Natural killer cell (primary cell): ENCODE results near the gene RAB27A. TPM values are rescaled to one million over a fixed set of nuclear protein-coding genes. Genes with fewer than 3 reads are reported as not detected.
"Not testable (repeated sequence)": the region's sequence is repeated elsewhere in the genome, so short reads cannot be mapped to it uniquely, and the experiment has no call there.

ENCODE experiments used
- ATAC-seq, 3 donors: fragments of 150-1000 bp in 2 of 3; fragments of 200-7000 bp in 1 of 3; cut with Tn5 transposase; 1 replicate in 1 of 3; 2 replicates in 2 of 3; pipeline ENCODE4 v1.10.0; 2021; ENCODE audit warnings: mild to moderate bottlenecking in 2 of 3, moderate library complexity in 2 of 3
- DNase-seq, 2 donors: peaks; one replicate each; pipeline versions ENCODE4 v3.0.0 to v3.0.0-alpha.2; 2013 to 2021; ENCODE audit warnings: mixed read lengths in 1 of 2
- H3K27ac ChIP-seq: one replicate; pipeline ENCODE4 v1.5.1; 2013; ENCODE audit warnings: mild to moderate bottlenecking, low read length
- H3K27me3 ChIP-seq: one replicate; pipeline ENCODE4 v1.6.1; 2013; ENCODE audit warnings: low read length; ENCODE audit not compliant: control insufficient read depth, insufficient read depth
- H3K36me3 ChIP-seq: one replicate; pipeline ENCODE4 v1.6.1; 2013; ENCODE audit warnings: low read length; ENCODE audit not compliant: control insufficient read depth, insufficient read depth
- H3K4me1 ChIP-seq: one replicate; pipeline ENCODE4 v1.6.1; 2013; ENCODE audit warnings: low read length; ENCODE audit not compliant: control insufficient read depth, insufficient read depth
- H3K4me3 ChIP-seq: one replicate; pipeline ENCODE4 v1.5.1; 2013; ENCODE audit warnings: low read length
- H3K9me3 ChIP-seq: one replicate; pipeline ENCODE4 v1.6.1; 2013; ENCODE audit warnings: low read length; ENCODE audit not compliant: control insufficient read depth, insufficient read depth
- H3K27ac Mint-ChIP-seq, 2 donors: one replicate each; pipeline ENCODE4 v1.8.0; 2022; ENCODE audit warnings: mild to moderate bottlenecking in 2 of 2, mixed read lengths in 2 of 2, moderate library complexity in 1 of 2
- H3K27me3 Mint-ChIP-seq, 2 donors: one replicate each; pipeline ENCODE4 v1.8.0; 2022; ENCODE audit warnings: low read depth in 2 of 2, mixed read lengths in 2 of 2
- H3K36me3 Mint-ChIP-seq: one replicate; pipeline ENCODE4 v1.8.0; 2022; ENCODE audit warnings: mixed read lengths
- H3K4me1 Mint-ChIP-seq, 2 donors: one replicate each; pipeline ENCODE4 v1.8.0; 2022; ENCODE audit warnings: mixed read lengths in 2 of 2
- H3K4me3 Mint-ChIP-seq: one replicate; pipeline ENCODE4 v1.8.0; 2022; ENCODE audit warnings: mild to moderate bottlenecking, moderate library complexity, mixed read lengths
- H3K9me3 Mint-ChIP-seq, 2 donors: one replicate each; pipeline ENCODE4 v1.8.0; 2022; ENCODE audit warnings: mixed read lengths in 2 of 2
- WGBS: methylation state at CpG from one replicate; pipeline ENCODE4 v1.1.7; 2013; ENCODE audit warnings: missing lambda C conversion rate; ENCODE audit not compliant: insufficient coverage; 5-methylcytosine and 5-hydroxymethylcytosine counted together
- intact Hi-C: fragments of 100-400 bp; cut with micrococcal nuclease; formaldehyde crosslinking; loops from one replicate; pipeline ENCODE4 v1.14.2; 2022
- total RNA-seq, 4 donors: library from RNA; stranded (reverse); fragments of 120-200 nt in 1 of 4; gene quantifications; one replicate each; pipeline versions ENCODE4 v1.2.3 to v1.2.4, GENCODE V29; 2013 to 2022
- TF ChIP-seq, protein P1 (sequence below): fragments of 200-600 bp; IDR thresholded peaks from one replicate; pipeline ENCODE4 v1.8.0; 2022; ENCODE audit warnings: antibody characterized with exemption

Gene RAB27A
- total RNA-seq, 3 donors from 2014 or later (not counting 1 experiment from before 2014, with no cell fraction given), result 90.0 to 111 (median 98.1) TPM

- Mint-ChIP-seq H3K9me3 (no peaks in the 10 kb centered on the region), H3K4me1 (peaks cover 64% of the 10 kb centered on the region in 2 donors), H3K27ac (peak overlapping the region; percentile 93 to 99), H3K27me3 (no peaks in the 10 kb centered on the region), H3K36me3 (no peaks in the 10 kb centered on the region), H3K4me3 (peak overlapping the region; percentile 92)
- ATAC-seq, result no peak
- peak in 1 of 2 donors; percentile 22 for DNase-seq
- TF ChIP-seq, protein P1, sequence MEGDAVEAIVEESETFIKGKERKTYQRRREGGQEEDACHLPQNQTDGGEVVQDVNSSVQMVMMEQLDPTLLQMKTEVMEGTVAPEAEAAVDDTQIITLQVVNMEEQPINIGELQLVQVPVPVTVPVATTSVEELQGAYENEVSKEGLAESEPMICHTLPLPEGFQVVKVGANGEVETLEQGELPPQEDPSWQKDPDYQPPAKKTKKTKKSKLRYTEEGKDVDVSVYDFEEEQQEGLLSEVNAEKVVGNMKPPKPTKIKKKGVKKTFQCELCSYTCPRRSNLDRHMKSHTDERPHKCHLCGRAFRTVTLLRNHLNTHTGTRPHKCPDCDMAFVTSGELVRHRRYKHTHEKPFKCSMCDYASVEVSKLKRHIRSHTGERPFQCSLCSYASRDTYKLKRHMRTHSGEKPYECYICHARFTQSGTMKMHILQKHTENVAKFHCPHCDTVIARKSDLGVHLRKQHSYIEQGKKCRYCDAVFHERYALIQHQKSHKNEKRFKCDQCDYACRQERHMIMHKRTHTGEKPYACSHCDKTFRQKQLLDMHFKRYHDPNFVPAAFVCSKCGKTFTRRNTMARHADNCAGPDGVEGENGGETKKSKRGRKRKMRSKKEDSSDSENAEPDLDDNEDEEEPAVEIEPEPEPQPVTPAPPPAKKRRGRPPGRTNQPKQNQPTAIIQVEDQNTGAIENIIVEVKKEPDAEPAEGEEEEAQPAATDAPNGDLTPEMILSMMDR, result no peak
- H3K4me1 ChIP-seq, result peaks cover 36% of the 10 kb centered on the region
- 89% methylated on average over 6 of the region's 8 CpGs for WGBS
- no peaks in the 10 kb centered on the region for H3K27me3 ChIP-seq
- peak overlapping the region; percentile 91 for H3K27ac ChIP-seq
- H3K36me3 ChIP-seq, result no peaks in the 10 kb centered on the region
- H3K4me3 ChIP-seq, result peak overlapping the region; percentile 80
- intact Hi-C loops, result loop anchor here (10.0 kb wide), 1 partner anchor 117 kb away; the partner anchor contains the start of genes CCPG1 and PIERCE2
- H3K9me3 ChIP-seq, result no peaks in the 10 kb centered on the region
These were observed 1.5 kb downstream of the RAB27A start for GRCh38 chr15:55288006-55288717.

- not testable (repeated sequence) for H3K4me3 ChIP-seq, H3K27ac ChIP-seq, H3K9me3 ChIP-seq, H3K36me3 Mint-ChIP-seq, H3K27me3 Mint-ChIP-seq, H3K9me3 Mint-ChIP-seq, H3K36me3 ChIP-seq, H3K27me3 ChIP-seq, ATAC-seq
- WGBS, result 94% methylated on average over 10 of the region's 10 CpGs
- peak in 1 of 2 donors; percentile 27 for DNase-seq
- intact Hi-C loops, result loop anchor here (1.0 to 10.0 kb wide), 2 partner anchors 39 to 118 kb away; partner anchors contain the start of genes CCPG1 and PIERCE2
- peaks cover 51% of the 10 kb centered on the region for H3K4me1 ChIP-seq
- Mint-ChIP-seq H3K4me3 (peak overlapping the region; percentile 92), H3K4me1 (peaks cover 79% of the 10 kb centered on the region in 2 donors), H3K27ac (peak overlapping the region; percentile 93 to 99)
These were observed 3.0 kb downstream of the RAB27A start for GRCh38 chr15:55286442-55287189.

- Mint-ChIP-seq H3K4me3 (peak overlapping the region; percentile 61), H3K9me3 (no peaks in the 10 kb centered on the region), H3K36me3 (no peaks in the 10 kb centered on the region), H3K27ac (peak overlapping the region; percentile 93 to 99), H3K4me1 (peaks cover 96 to 97% of the 10 kb centered on the region in 2 donors), H3K27me3 (no peaks in the 10 kb centered on the region)
- WGBS, result 59% methylated on average over 1 of the region's 1 CpG
- TF ChIP-seq, protein P1, result no peak
- H3K36me3 ChIP-seq, result no peaks in the 10 kb centered on the region
- peaks cover 63% of the 10 kb centered on the region for H3K4me1 ChIP-seq
- no peaks in the 10 kb centered on the region for H3K9me3 ChIP-seq
- intact Hi-C loops, result loop anchor here (5.0 to 10.0 kb wide), 2 partner anchors 33 to 120 kb away; partner anchors contain the start of genes CCPG1, PIERCE2, PIGB and PIGBOS1
- DNase-seq (peak in 1 of 2 donors; percentile 18), ATAC-seq (no peak)
- no peaks in the 10 kb centered on the region for H3K27me3 ChIP-seq
- peak overlapping the region; percentile 75 for H3K27ac ChIP-seq
- H3K4me3 ChIP-seq, result no peak overlapping the region
These were observed 5.2 kb downstream of the RAB27A start for GRCh38 chr15:55284426-55284825.
